Left renal pelvis (tissue), 4 donors: ENCODE results near the gene CDR2. TPM values are rescaled to one million over a fixed set of nuclear protein-coding genes. Genes with fewer than 3 reads are reported as not detected.
A peak's percentile ranks its signal among the peaks of the same experiment; 100 is the strongest.
"Not testable (repeated sequence)": the region's sequence is repeated elsewhere in the genome, so short reads cannot be mapped to it uniquely, and the experiment has no call there.

Source experiments
- DNase-seq, 4 donors: peaks; one replicate each; pipeline ENCODE4 v3.0.0-alpha.2; 2013; ENCODE audit warnings: low read depth in 4 of 4, low spot score in 3 of 4
- polyA plus RNA-seq, 4 donors: library from polyadenylated mRNA; unstranded; fragments of 120-200 nt; gene quantifications; one replicate each; pipeline ENCODE4 v1.2.1, GENCODE V29; 2013; ENCODE audit not compliant: insufficient read length in 4 of 4

Gene CDR2
- polyA plus RNA-seq, 4 donors, result 30.9 to 44.1 (median 33.5) TPM

DNA sequence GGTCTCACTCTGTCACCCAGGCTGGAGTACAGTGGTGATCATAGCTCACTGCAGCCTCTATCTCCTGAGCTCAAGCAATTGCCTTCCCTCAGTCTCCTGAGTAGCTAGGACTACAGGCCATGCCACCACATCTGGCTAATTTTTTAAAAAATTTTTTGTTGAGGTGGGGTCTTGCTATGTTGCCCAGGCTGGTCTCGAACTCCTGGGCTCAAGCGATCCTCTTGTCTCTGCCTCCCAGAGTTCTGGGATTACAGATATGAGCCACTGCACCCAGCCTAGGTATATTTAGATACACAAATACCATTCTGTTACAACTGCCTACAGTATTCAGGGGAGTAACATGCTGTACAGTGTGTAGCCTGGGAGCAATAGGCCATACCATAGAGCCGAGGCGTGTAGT is 62.9 kb downstream of the CDR2 start:
- no peak for DNase-seq

DNA sequence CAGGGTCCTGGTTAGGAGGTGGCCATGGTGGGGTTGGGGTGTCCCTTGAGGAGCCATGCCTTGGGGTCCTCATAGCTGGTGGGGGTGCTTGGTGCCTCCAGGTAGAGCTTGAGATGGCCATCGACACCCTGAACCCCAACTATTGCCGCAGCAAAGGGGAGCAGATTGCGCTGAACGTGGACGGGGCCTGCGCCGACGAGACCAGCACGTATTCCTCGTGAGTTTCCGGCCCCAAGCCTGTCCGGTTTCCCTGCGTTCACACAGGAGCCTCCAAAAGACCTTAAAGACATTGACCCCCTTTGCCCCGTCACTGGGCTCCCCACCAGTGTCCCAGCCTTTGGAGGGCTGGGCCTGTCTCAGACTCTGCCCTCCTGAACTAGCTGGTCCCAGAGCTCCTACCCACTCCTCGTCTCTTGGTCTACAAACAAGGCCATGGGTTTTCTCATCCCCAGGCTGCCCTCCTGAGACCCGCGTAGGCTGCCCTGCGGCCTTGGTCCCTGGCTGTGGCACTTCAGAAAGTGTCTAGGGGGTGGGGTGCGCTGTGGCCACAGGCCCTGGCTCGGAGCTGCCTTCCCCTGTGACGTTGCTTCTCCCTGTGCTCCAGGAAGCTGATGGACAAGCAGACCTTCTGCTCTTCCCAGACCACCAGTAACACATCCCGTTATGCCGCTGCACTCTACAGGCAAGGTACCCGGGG is 65.4 kb downstream of the CDR2 start:
- no peak for DNase-seq

DNA sequence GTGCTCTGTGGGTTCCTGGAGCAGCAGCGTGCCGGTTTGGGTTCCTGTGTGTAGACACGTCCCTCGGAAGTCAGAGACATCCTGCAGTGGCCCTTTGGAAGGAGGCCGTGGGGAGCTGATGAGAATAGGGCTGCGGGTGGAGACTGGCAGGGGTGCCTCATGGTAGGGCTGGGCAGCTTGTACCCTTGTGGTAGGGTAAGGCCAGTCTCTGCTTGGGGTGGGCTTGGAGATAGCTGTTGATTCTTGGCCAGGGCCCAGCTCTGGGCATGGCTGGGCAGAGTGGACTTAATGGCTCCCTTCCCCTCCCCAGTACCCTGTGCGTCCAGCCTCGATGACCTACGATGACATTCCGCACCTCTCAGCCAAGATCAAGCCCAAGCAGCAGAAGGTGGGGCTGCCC is 66.6 kb downstream of the CDR2 start:
- DNase-seq, result no peak

DNA sequence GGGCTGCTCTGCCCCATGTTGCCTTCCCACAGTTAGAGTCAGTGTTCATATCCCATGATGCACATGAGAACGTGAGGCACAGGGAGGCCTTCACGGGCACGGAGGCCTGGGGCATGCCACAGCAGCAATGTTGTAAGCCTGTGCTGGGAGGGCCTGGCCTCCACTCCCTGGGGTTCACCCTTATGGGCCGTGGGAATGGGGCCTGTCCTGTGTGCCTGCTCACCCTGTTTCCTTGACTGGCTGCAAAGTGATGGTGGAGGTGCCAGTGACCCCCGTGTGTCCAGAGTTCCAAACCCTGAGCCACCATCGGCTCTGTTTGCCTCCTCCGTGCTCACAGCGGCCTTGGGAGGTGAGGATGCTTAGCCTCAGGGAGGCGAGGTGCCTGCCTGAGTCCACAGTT is 67.6 kb downstream of the CDR2 start:
- no peak for DNase-seq

DNA sequence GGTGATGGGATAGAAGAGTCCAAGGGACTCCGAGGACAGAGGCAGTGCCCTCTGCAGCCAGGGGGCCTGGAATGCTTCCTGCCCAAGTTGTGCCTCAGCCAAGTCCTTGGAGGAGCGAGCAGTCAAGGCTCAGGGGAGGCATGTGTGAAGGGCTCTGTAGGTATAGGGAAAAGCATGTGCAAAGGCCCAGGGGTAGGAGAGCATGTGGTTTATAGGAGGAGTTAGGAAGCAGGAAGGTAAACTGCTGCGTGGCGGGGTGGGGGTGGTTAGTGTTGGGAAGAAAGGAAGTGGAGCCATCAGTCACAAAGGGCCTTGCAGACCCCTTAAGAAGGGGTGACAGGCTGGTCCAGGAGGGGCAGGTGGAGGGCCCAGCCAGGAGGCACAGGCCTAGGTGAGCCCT is 70.0 kb downstream of the CDR2 start:
- DNase-seq, result no peak

DNA sequence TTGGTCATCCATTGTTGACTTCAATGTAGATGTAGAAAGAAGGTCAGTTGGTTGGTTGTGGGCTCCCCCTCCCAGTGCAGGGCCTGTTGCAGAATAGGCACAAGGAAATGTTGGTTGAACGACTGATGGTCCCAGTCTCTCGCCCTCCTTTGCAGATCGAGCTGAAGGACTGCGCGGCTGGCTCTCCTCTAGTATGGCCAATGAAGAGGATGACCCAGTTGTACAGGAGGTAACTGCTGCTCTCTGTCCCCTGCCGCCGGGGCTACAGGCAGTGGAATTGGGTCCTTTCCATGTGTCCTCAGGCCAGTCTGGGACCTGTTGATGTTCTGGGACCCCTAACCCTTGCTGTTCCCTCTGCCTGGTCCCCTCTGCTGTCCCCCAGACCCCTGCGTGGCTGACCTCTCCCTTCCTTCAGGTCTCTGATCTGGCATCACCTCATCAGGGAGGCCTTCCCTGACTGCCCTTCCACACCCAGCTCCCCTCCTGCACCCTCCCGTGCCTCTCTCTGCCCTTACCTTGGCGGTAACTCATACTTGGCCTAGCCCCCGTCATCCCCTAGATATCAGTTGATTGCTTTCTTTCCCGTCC is 71.5 kb downstream of the CDR2 start:
- DNase-seq, result no peak

DNA sequence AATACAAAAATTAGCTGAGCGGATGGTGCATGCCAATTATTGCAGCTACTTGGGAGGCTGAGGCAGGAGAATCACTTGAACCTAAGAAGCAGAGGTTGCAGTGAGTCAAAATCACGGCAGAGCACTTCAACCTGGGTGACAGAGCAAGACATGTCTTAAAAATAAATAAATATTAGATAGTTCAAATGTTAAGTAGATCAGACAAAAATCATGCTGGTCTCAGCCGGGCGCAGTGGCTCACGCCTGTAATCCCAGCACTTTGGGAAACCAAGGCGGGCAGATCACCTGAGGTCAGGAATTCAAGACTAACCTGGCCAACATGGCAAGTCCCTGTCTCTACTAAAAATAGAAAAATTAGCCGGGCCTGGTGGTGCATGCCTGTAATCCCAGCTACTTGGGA is 73.0 kb downstream of the CDR2 start:
- DNase-seq, result not testable (repeated sequence)

DNA sequence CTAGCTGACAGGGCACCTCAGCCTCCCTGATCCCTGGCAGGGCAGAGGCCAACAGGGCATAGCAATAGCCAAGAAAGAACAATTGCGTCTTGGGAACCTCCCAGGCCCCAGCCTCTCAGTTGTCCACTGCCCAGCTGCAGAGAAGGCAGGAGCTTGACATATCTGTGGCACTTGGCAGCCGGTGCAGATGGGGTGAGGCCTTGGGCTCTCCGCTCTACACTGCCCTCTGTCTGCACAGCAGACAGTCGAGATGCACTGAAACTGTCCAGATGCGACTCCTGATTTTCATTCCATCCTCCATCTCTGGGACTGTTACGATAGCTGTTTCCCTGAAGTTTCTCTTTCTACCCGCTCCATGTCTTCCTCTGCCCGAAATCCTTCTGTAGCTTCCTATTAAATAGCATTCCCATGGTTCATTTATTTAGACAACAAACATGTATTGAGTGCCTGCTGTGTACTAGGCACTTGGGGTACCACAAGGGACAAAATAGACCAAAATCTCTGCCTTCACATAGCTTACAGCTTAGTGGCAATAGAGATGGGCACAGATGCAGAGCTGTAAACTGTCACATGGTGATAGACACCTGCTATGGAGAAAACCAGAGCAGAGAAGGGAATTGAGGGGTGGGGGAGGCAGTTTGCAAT is 73.9 kb downstream of the CDR2 start:
- DNase-seq, result no peak

DNA sequence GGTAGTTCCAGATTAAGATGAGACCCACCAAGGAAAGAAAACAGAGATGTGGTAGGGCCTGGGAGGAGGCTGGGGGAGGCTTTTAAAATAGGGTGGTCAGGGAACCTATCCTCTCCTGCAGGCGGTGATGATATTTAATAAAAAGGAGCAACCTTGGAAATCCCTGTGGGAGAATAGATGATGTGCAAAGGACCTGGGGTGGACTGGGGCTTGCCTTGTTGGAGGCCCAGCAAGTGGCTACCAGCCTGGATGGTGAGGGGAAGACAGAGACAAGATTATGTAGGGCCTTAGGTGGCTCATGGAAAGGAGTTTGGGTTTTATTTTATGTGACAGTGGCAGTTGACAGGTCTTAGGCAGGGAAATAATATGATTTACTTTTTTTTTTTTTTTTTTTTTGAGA is 75.4 kb downstream of the CDR2 start:
- DNase-seq, result no peak

DNA sequence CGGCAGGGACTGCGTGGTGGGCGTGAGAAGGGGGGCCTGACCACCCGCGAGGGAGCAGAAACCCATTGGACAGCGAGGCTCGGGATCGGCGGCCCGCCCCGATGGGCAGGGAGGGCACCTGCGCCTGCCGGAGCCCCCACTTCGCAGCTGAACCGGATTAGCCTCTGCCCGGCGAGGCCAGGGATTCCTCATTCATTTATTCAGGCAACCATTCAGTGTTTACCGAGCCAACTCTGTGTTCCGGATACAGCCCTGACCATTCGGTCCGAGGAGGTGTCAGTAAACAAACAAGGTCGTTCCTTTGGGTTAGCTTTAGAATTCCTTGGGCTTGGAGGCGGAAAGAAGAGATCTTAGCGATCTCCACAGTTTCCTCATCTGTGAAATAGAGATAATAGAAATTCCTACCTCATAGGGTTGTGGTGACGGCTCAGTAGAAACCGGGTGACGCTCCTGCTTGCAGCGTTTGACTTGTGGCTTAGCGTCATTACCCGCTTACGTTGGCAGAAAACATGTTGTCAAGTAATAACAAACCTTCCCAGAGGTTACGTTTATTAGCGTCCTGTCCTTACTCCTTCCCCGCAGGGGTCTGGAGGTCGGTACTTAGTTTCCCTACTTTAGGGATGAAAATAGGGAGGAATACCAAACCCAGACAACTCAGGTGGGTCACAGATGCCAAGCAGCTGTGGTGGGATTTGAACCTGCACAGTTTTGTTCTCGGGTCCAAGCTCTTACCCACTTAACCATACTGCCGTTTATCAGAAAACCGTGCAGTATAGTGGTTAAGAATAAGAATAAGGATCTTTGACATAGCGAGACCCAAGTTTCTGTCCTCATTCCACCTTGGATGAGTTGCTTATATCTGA is 76.3 kb downstream of the CDR2 start:
- peak; percentile 68 to 84 (median 74) for DNase-seq

DNA sequence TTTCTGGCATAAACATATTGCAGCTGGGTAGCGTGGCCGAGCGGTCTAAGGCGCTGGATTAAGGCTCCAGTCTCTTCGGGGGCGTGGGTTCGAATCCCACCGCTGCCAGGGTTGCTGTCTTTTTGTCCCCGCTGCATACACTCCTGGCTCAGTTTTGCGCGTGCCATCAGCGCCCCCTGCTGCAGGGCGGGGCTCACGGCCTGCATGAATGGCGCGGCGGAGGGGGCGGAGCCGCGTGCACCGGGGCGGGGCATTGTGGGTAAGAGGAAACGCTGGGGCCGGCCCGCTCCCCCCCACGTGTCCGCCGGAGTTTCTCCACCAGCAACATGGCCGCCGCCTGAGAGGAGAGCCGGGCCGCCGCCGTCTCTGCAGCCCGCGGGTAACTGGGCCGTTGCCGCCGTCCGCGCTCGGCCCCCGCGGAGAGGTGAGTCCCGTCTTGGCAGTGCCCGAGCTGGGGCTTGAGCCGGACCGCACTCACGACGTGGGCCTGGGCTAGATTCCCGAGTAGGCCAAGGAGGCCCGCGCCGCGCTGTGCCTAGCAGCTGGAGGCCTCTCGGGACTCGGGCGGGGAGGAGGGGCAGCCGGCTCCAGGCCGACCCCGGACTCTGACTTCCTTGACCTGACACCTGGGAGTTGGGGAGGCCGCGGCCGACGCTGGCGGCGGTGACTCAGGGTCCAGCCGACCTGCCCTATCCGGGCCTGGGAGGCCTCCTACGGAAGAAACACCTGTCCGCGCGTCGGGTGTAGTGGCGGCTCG is 77.1 kb downstream of the CDR2 start, which contains the start of gene POLR3E:
TSS of gene POLR3E (plus strand) at position 296 of the 757 bp plus-strand sequence. CDS start 5,560 bp downstream, outside the sequence.
- peak; percentile 97 to 99 (median 97) for DNase-seq

DNA sequence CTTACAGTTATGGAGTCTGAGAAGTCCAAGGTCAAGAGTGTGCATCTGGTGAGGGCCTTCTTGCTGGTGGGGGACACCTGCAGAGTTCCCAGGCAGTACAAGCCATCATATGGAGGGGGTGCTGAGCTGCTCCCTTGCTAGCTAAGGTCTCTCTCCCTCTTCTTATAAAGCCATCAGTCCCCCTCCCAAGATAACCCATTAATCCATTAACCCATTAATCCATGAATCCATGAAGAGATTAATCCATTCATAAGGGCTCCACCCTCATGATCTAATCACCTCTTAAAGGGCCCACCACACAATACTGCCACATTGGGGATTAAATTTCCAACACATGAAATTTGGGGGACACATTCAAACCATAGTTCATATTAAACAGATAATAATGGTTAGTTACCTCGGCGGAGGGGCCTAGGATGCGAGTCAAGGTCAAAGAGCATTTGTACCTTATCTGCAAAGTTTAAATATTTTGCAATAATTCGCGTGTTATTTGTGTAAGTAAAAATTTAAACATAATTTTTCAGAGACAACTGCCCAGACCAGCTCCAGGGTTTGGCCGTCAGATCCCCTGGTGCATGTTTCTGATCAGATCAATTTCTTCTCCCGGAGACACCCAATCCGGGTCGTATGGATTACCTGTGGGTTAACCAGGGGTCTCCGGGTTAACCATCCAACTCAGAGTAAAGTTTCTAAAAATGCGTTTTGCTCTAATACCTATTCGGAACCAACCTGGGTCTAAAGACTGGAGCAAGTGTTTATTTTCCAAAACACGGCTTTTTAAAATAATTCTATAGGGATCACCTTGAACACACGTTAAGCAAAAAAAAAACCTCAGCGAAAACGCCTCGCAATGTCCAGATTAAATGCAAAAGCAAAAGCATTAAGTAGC is 78.0 kb downstream of the CDR2 start:
- DNase-seq, result no peak

Other genes with a start within 250 kb of the CDR2 start
- gene SDR42E2, start 212.1 kb downstream of the CDR2 start, polyA plus RNA-seq, result under 1 TPM; 0.05 to 0.18 (median 0.11) TPM
- gene EEF2K, start 168.3 kb downstream of the CDR2 start, polyA plus RNA-seq, result 10 to 100 TPM; 11.2 to 16.0 (median 14.6) TPM
- 10 to 100 TPM; 43.8 to 65.3 (median 52.9) TPM for gene POLR3E, start 77.2 kb downstream of the CDR2 start, polyA plus RNA-seq
- 100 to 1,000 TPM in 2 of 4 donors, 10 to 100 TPM in 2; 61.2 to 212 (median 98.3) TPM for gene NPIPB5, start 136.3 kb upstream of the CDR2 start, polyA plus RNA-seq